Measurements from ENCODE around the gene TMTC1.

The TMTC1 gene

DNA sequence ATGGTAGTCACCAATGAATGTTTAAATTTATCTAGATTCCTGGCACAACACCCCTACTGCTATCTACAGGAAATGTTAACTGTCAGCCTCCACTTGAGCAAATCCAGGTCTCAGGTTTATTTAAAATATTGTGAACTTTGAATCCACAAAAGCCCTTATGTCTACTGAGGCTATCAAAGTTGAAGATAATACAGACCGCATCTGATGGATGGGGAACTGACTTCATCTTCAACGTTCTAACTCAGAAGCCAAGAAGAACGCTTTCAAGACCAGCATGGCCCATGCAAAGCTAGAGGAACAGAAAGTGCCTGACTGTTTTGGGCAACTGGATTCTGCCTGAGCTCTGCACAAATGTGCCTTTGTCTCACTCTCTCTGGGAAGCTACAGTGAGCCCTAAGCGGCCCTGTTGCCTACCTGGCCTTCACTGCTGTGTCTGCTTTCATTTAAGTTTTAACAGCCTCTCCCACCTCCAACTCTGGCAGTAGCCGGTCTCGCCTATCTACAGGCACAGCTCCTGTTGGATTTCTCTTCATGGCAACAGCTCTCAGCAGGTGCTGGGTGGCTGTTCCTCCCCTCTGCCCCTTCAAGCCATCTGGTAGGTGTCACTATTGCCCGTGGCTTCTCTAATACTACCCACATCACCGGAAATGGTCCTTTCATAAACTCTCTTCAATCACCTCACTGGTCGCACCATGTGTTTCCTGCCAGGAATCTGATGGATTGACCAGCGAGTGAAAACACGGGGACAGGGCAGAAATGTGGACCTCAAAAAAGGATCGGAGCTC, 174.1 kb downstream of the TMTC1 start:
- DNase-seq = no peak

DNA sequence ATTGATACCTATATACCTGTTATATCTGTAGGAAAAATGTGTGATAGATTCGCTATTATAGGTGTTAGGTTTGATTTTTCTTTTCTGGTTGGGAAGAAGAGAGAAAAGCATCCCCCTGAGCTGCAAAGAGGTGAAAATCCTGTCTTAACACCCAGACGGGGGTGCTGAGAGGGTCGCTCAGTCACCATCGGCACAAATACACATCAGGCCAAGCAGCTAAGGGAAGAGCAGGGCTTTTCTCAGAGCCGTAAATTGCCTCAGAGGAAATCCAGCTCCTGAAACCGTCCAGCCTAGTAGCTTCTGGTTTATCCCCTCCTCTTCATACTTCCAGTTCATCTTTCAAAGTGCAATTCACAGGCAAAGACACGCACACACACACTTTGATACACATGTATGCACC, 175.2 kb downstream of the TMTC1 start:
- DNase-seq = no peak

DNA sequence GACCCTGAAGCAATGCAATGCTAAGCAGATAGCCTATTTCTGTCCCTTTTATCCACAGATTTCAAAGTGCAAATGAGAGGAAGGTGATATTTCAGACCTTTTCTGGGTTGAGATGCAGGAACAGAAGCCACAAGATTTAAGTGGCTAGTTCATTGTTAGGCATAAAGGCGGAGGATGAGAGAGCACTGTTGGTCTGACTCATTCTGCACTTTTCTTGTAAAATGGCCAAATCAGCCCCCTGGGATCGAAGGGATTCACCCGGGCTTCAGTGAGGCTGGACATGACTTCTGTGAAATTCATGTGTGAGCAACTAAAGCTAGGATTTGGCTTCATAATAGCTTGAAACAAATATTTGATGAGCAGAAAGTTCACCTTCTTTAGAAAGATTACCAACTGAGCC, 184.4 kb downstream of the TMTC1 start:
- no peak for DNase-seq

DNA sequence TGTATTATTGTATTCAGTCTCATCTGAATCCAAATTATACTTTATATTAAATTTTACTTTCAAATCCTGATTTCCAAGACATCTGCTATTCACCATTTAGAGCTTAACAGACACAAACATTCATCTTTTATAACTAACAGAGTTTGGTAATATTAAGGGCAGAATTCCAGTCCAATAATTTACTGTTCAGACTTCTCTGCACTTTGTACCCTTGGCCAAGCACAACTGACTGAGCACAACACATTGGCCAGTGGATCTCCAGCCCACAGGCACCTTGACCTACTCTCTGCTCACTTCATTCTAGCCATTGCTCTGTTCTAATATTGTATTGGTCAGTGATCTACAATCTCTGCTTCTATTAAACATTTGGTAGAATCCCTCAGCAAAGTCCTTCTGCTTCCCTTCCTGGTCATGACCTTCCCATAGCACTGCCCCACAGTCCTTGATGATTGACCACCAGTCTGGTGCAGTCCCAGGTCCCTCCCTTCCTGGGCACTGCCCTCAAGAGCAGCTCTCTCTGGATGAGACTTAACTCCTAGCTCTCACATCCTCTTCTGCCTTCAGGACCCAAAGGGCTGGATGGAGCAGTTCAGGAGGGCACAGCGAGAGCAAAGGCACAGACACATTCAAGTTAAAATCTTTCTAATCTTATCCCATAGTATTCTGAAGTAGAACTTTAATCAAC, 188.5 kb downstream of the TMTC1 start:
- no peak for DNase-seq

DNA sequence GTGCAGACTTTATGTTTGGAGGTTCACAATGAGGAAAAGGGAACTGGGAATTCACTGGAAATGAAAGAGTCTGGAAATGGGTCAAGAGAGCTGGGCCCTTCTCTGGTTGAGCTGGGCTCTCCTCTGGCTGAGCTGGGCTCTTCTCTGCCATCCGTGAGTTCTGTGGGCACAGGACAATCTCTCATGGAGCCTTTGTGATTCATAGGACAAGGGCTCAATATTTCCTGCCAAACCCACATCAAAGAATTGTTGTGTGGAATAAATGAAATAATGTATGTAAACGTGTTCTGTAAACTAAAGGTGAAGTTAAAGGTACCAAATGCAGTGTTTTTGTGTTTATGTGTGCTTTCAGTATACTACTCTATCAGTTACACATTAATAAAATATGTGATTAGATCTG, 190.7 kb downstream of the TMTC1 start:
- DNase-seq = no peak

DNA sequence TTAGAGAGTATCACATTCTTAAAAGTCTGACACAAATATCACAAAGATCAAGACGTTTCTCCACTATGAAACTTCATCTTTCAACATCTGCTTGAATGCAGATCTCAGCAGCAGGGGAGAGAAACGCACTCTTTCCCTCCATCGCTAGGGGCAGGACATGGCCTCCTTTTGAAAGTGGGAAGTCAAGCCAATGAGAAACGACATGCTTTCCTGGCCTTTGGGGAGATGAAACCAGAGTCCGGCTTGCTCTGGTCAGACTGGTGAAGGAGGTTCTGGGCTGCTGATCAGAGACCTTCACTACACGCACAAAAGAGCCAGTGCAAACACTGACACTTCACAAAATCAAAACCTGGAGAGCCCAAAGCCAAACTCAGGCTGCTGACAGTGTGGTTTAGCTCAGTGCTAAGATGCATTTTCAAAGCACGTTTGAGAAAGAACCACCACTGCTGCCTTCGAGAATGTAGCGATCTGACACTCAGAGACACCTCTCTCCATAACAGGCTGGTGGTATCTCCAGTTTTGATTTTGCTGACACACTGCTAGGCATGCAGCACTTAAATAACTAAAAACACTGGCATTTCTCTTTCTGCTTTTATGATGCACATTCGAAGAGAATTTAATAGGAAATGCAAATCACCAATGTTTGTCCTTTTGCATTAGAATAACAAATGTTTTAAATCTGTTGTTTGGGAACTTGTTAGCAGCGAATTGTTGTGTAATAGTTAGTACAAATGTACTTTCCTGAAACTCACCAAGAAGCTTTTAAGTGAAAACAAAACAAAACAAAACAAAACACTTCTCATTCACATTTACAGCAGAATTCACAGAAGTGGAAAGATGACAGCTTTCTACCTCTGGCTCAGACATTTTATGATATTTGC, 192.4 kb downstream of the TMTC1 start:
- no peak for DNase-seq

DNA sequence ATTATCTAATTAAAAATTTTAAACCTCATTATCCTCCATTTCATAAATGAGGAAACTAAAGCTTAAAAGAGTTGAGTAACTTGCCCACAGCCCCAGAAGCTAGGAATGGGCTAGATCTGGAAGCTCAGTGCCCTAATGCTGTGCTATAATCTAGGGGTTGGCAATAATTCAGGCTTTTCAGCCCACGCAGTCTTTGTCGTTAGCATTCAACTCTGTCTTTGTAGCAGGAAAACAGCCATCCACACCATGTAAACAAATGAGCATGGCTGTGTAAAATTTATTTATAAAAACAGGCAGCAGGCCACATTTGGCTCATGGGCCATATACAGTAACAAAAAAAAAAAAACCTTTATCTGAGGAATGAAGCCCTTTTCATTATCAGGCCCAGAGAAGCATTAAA, 193.9 kb downstream of the TMTC1 start:
- DNase-seq = no peak

DNA sequence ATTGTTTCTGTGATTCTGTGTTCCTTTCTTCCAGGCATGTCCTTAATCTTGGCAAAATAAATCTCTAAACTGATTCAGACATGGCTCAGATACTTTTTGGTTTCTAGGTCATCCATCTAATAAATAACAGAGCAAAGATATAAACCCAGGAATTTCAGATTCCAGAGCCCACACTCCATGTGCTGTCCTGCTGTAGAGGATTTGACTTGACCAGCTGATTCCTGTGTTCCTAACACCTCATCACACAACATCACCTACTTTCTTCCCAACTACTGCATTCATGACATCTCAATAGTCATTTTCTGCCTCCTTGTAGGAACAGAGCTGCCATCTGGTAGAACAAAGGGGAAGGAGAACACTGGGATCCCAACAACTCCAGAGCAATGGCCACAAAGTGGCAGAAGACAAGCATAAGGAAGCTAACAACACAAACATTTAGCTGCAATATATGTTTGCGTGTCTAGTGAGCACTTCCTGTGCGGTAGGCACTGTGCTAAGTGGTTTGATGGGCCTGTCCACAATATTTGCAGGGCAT, 194.4 kb downstream of the TMTC1 start:
- no peak for DNase-seq

DNA sequence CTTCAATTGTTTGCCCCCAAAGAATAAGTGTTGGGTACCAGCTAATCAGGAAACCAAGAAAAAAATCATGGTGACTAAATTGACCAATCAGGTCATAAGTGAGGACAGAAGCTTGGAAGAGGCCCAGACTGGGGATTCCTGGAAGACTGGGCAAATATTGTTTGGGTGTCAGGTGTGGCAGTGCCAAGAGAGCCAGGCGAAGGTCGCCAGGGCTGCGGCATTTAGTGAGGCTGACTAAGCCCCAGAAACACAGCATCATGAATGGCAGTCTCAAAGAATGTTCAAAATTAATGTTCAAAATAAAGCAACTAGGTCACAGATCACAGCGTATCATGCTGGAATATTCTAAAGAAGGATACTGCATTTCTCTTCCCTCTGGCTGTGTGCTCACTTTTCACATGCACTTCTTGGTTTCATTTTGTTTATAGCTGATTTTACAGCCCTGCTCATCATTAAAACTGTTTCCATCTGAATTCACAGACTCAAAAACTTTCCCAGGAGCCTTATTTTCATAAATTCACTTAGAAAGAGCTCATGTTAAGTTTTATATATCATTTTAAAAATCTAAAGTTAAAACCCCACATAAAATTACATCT, 201.0 kb downstream of the TMTC1 start:
- DNase-seq = no peak

DNA sequence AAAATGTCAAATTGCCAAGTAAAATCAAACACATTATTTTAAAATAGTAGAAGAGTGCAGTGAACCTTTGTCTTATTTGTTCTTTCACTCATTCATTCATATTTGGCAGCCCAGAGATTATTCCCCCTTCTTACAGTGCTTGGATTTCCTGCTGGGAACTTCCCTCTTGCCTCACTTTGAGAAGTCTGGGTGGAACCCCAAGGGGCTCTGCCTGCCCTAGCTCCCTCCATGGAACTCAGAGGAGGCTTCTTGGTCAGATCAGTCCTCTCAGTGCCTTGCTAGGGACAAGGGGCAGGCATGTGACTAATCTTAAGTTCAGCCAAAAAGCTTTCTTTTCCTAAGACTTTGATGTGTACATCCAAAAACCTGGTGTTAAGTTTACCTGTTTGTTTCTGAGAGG, 201.6 kb downstream of the TMTC1 start:
- no peak for DNase-seq

DNA sequence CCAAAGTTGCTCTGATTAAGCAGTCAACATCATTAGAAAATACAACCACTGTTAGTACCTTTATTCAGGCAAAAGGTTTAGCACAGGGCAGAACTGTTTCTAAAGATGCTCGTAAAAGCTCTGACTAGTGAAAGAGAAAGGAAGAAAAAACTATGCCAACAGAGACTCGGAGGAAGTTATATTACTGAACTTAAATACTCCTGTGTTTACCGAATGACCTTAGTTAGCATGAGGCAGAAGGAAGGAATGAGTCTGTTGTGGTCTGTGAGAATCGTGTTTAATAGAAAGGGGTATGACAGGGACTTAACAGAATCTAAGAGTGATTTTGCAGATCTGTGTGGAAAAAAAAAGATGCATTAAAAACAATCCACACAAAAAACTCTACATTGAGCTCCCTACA, 202.1 kb downstream of the TMTC1 start:
- no peak for DNase-seq

DNA sequence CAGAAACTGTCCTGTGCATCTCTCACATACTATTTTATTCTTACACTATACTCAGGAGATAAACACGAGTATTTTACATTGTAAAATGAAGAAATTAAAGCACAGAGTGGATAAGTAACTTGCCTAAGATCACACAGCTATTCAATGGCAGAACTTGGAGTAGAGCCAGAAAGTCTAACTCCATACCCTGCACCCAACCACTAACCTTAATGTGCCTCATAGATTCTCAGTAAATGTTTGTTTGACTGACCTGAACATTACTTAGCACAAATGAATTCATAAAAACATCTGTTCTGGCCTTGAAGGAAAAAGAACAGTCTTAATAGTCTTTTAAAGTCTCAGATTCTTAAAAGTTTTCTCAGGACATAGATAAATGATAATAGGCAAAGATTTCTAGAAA, 202.8 kb downstream of the TMTC1 start:
- DNase-seq = no peak

DNA sequence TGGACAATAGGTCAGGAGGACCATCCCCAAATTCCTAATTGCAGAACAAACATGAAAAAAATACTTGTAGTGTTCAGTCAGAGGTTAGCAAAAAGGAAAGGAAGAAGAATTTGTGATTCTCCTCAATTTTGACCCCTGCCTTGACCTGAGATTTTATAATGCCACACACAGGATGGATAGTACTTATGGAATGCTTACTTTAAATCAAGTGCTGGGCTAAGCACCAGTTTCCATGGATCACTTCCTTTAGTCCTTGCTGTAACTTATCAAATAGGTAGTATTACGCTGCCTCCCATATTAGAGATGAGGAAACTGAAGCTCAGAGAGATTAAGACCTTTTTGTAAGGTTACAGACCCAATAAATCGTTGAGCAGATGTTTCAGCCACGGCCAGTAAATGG, 205.0 kb downstream of the TMTC1 start:
- no peak for DNase-seq

DNA sequence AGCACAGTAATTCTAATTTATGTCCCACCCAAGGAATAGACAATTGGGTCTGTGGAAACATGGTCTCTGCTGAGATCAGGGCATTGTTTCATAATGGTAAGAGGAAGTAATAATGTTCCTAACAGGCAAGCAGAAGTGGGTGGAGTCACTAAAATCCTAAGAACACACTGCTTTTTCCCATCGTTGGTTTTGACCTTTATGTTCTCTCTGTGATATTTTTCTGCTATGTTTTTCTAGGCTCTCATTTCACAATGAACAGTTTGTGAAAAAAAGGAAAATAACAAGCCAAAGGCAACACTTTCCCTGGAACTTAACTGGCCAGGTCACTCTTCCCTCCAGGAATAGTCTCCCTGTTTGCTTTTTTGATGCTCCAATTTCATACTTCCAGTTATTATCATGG, 205.7 kb downstream of the TMTC1 start:
- no peak for DNase-seq

DNA sequence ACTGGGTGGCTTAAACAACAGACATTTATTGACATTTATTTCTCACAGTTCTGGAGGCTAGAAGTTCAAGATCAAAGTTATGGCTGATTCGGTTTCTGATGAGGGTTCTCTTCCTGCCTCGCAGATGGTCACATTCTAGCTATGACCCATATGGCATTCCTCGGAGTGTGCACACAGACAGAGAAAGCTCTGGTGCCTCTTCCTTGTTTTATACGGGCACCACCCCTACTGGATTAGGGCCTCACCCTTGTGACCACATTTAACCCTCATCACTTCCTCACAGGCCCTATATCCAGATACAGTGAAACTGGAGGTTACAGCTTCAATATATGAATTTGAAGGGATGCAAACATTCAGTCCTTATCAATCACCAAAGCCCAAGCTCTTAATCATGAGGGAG, 209.2 kb downstream of the TMTC1 start:
- no peak for DNase-seq

DNA sequence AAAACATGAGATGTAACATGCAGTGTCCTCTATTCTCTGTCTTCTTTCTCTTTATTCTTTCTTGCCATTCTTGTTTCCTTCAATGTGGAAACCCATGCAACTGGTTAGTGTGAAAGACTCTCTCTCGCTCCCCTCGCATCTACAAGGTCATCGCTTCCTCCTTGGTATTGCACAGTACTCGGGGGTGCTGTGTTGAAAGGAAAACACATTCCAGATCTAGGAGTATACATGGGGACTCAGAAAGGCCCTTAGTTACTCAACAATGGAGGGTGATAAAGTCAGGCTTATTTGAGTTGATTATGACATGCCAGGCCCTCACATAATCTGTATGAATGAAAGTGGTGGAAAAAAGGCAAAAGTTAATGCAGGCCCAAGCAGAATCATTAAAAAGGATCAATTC, 210.8 kb downstream of the TMTC1 start:
- no peak for DNase-seq

DNA sequence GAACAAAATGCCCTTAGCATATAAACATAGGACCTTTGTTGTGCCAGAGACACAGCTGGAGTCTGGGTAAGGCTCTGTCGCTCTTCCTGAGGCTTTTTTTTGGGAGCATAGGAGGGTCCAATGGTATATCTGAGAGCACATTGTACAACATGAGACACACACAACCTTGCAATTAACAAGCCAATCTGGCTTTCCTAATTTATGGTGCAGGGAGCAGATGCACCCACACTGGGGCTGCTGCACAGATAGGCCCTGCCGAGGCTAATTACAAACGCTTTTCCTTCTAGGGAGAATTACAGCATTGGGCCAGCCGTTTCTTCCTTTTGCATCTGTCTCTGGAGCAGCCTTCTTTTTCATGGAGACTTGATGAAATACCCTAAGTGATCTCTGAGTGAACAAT, 211.3 kb downstream of the TMTC1 start:
- no peak for DNase-seq

DNA sequence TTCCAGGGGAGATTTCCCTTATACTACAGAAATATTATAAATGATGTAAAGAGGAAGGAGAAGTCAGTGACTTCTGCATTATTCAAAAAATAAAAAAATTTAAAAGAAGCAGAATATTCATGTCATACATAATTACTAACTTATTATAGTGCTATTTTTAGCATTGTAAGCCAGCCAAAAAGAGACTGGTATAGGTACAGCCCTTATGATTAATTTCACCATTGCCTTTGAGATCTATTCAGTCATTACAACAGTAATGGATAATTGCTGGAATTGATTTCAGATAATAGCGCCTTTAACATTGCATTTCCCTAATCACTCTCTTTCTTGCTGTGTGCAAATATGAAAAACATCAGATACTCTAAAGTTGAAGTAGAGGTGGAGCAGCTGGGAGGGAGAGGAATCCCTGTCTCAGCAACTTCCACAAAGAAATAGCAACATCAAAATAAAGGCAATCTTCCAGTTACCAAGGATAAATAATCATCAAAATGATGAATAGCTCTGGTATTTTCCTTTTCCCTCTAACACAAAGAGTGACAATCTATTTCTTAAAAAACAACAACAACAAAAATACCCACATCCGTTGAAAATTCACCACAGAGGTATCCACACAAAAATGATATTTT, 214.5 kb downstream of the TMTC1 start:
- DNase-seq = no peak

DNA sequence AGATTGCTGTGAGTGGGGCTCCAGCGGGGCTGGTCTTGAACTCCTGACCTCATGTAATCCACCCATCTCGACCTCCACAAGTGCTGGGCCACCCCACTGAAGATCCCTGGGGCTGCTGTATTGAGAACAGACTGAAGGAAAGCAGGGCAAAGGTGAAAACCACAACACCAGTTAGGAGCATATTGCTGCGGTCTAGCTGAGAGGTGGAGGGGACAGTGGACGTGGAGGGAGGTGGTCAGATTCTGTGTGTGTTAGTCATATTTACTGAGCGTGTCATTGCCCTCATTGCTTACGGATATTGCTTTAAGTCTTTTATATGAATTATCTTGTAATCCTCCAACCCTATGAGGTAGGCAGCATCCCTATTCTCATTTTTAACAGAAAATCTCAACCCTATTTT, 217.3 kb downstream of the TMTC1 start:
- DNase-seq = no peak

DNA sequence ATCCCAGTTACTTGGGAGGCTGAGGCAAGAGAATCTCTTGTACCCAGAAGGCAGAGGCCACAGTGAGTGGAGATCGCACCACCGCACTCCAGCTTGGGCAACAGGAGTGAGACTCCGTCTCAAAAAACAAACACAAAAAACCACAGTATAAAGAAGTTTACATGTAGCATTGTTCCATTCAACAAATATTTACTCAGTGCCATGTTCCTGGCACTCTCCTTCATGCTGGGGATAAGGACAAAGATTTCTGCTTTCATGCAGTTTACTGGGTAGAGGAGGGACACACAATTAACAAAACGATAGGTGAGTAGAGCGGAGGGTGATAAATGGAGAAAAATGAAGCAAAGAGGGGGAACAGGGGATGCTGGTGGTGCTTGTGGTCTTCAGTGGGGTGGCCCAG, 218.0 kb downstream of the TMTC1 start:
- DNase-seq = no peak

DNA sequence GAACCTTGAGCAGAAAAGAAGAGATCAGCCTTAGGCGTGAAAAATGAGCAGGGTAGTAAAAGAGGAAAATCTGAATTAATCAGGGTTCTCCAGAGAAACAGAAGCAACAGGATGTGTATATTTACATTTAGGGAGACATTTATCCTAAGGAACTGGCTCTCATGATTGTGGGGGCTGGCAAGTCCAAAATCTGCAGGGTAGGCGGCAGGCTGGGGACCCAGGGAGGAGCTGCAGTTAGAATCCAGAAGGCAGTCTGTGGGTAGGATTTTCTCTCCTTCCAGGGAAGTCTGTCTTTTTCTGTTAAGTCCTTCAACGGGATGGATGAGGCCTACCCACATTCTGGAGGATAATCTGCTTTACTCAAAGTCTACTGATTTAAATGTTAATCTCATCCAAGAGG, 218.8 kb downstream of the TMTC1 start:
- no peak for DNase-seq

DNA sequence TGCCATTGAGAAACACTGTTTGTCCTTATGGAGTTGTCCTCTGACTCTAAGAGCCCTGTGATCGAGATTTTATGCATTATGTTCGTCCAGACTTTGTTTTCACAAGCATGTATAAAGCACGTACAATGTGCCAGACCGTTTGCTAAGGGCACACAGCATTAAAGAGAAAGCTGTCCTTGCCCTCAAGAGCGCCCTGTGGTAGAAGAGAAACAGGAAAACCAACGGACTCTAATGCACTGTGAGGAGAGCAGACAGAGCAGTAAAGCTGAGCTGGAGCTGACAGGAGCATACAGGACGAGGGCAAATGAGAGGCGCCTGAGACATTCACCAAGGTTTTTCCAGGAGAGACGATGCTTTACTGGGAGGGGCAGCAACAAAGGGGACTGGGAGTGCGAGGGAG, 220.1 kb downstream of the TMTC1 start:
- DNase-seq = no peak

DNA sequence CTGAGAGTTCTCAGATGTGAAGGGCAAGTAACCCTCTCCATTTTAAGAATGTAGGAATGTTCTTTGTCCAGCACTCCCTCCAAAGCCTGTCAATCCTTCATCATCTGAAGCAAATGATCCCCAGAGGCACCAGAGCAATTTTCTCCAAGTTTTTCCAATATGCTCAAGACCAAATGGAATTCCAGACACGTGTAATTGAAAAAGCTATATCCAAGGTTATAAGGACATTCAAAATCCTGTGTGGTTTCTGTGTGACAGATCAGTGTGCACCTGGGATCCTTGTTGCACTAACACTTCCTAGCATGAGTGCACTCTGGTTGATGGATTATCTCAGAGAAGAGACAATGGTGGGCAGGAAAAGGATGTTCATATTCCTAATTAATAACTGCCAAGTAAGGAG, 220.7 kb downstream of the TMTC1 start:
- no peak for DNase-seq
